Hepatocyte (in vitro differentiated cells): Measurements from ENCODE around the gene AGGF1.

Experiments used
- CTCF ChIP-seq: fragments of 200-600 bp; sonication (generic); IDR thresholded peaks from 2 replicates; pipeline ENCODE4 v1.5.1; 2016; ENCODE audit warnings: antibody characterized with exemption, mild to moderate bottlenecking; ENCODE audit not compliant: poor library complexity
- EZH2 ChIP-seq: fragments of 200-600 bp; sonication (generic); IDR thresholded peaks from 2 replicates; pipeline ENCODE4 v1.6.1; 2016; ENCODE audit warnings: antibody characterized with exemption, mild to moderate bottlenecking, borderline replicate concordance
- EZH2phosphoT487 ChIP-seq: fragments of 200-600 bp; sonication (generic); IDR thresholded peaks from one replicate; pipeline ENCODE4 v1.6.1; 2018; ENCODE audit warnings: antibody characterized with exemption, mild to moderate bottlenecking, low read depth, moderate library complexity; ENCODE audit not compliant: unreplicated experiment, severe bottlenecking

GRCh38 chr5:77080905-77081304 is 50.7 kb downstream of the AGGF1 start:
- TF ChIP-seq CTCF: no peak
- no peak for TF ChIP-seq EZH2phosphoT487
- no peak for TF ChIP-seq EZH2
